Measurements from ENCODE around the gene MTX1. TPM values are rescaled to one million over a fixed set of nuclear protein-coding genes. Genes with fewer than 3 reads are reported as not detected.

Gene MTX1
- total and polyA plus RNA-seq, 9 of the 15 experiments (the other 6 are each of a cell fraction or from before 2014, with no cell fraction given): 29.1 to 98.4 (median 66.9) TPM

DNA sequence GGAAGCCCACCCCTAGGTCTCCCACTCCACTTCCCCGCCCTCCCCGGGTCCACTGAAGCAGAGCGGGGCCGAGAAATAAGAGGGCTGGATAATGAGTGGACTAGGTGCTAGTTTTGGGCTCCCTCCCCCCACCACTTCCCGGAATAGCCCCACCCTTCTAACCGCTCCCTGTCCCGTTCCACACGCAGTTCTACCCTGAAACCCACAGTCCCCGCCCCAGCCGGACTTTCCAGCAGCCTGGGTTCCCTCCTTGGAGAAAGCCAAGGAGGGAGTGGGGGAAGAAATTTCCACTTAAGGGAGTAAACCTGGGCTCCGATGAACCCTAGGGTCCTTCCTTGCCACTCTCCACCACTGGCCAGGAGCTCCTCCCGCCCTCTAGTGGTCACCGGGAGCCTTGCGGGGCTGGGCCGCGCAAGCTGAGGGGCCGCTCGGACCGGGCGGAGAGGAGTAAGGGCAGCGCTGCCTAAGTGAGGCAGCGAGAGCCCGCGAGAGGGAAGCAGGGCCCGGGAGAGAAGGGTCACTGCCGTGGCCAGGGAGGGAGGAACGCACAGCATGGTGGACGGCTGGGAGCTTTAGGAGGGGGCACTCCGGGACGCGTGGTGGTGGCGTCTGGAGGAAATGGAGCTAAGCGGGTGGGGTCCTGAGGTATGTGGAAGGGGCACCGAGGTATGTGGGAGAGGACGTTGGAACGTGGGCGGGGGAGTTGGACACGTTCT lies 15.1 kb upstream of the MTX1 start (continued):
- TF ChIP-seq, protein P1, sequence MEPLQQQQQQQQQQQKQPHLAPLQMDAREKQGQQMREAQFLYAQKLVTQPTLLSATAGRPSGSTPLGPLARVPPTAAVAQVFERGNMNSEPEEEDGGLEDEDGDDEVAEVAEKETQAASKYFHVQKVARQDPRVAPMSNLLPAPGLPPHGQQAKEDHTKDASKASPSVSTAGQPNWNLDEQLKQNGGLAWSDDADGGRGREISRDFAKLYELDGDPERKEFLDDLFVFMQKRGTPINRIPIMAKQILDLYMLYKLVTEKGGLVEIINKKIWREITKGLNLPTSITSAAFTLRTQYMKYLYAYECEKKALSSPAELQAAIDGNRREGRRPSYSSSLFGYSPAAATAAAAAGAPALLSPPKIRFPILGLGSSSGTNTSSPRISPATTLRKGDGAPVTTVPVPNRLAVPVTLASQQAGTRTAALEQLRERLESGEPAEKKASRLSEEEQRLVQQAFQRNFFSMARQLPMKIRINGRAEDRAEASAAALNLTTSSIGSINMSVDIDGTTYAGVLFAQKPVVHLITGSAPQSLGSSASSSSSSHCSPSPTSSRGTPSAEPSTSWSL (CRISPR knock-in tag; IDR thresholded peaks at IDR 0.05; ENCODE audit: borderline replicate concordance): no peak
- TF ChIP-seq POLR2A (conservative IDR thresholded peaks at IDR 0.05) (peak; percentile 90), HDAC8 (tag; IDR thresholded peaks at IDR 0.05) (no peak), PHB (CRISPR knock-in tag; IDR thresholded peaks at IDR 0.05) (0 out of 2 replicates have a peak, but pooled peaks have one; percentile 42), CXXC5 (CRISPR knock-in tag; IDR thresholded peaks at IDR 0.05) (peak; percentile 69), ILF3 (IDR thresholded peaks at IDR 0.05; ENCODE audit: borderline replicate concordance) (no peak; the same call in 1 of the 2 replicates), NR2C1 (IDR thresholded peaks at IDR 0.05) (no peak), NR2C1 (tag; IDR thresholded peaks at IDR 0.05) (0 out of 2 replicates have a peak, but pooled peaks have one; percentile 17), ZNF589 (CRISPR knock-in tag; IDR thresholded peaks at IDR 0.05; ENCODE audit: low read depth) (no peak; the same call in 1 of the 2 replicates), MAFK (IDR thresholded peaks at IDR 0.05; ENCODE audit: low read length) (no peak), GTF2F1 (IDR thresholded peaks at IDR 0.05; ENCODE audit: low read depth, low read length) (peak; percentile 36), KAT2B (IDR thresholded peaks at IDR 0.05; ENCODE audit: low read depth, low read length) (no peak), SPI1 (IDR thresholded peaks at IDR 0.05; ENCODE audit: borderline replicate concordance, low read depth, low read length) (no peak), ZNF311 (CRISPR knock-in tag; IDR thresholded peaks at IDR 0.05) (no peak), ZNF57 (CRISPR knock-in tag; IDR thresholded peaks at IDR 0.05) (no peak), NCOA1 (IDR thresholded peaks at IDR 0.05; ENCODE audit: low read depth) (peak; percentile 21; the same call in 1 of the 2 replicates), ETS1 (conservative IDR thresholded peaks at IDR 0.05; ENCODE audit: control insufficient read depth, low read depth, low read length) (no peak), TRIM24 (IDR thresholded peaks at IDR 0.05) (peak in 1 of 2 experiments; percentile 40; a peak in 2 of 4 replicates), NR4A1 (CRISPR knock-in tag; IDR thresholded peaks at IDR 0.05) (no peak), NR4A1 (tag; IDR thresholded peaks at IDR 0.05) (no peak), ZNF512 (tag; IDR thresholded peaks at IDR 0.05) (no peak)
- TF ChIP-seq, protein P2, sequence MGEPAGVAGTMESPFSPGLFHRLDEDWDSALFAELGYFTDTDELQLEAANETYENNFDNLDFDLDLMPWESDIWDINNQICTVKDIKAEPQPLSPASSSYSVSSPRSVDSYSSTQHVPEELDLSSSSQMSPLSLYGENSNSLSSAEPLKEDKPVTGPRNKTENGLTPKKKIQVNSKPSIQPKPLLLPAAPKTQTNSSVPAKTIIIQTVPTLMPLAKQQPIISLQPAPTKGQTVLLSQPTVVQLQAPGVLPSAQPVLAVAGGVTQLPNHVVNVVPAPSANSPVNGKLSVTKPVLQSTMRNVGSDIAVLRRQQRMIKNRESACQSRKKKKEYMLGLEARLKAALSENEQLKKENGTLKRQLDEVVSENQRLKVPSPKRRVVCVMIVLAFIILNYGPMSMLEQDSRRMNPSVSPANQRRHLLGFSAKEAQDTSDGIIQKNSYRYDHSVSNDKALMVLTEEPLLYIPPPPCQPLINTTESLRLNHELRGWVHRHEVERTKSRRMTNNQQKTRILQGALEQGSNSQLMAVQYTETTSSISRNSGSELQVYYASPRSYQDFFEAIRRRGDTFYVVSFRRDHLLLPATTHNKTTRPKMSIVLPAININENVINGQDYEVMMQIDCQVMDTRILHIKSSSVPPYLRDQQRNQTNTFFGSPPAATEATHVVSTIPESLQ (CRISPR knock-in tag; IDR thresholded peaks at IDR 0.05): no peak; the same call in 1 of the 2 replicates
- TF ChIP-seq, protein P3, sequence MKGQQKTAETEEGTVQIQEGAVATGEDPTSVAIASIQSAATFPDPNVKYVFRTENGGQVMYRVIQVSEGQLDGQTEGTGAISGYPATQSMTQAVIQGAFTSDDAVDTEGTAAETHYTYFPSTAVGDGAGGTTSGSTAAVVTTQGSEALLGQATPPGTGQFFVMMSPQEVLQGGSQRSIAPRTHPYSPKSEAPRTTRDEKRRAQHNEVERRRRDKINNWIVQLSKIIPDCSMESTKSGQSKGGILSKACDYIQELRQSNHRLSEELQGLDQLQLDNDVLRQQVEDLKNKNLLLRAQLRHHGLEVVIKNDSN (CRISPR knock-in tag; IDR thresholded peaks at IDR 0.05): no peak

All from K562 (cell line).